Kidney capillary endothelial cell (primary cell): Measurements from ENCODE around the gene SERINC5.
"Not testable (repeated sequence)": the region's sequence is repeated elsewhere in the genome, so short reads cannot be mapped to it uniquely, and the experiment has no call there.

Experiments
- DNase-seq: peaks from one replicate; pipeline ENCODE4 v3.0.0-alpha.2; 2018; ENCODE audit warnings: low spot score

The SERINC5 gene

DNA sequence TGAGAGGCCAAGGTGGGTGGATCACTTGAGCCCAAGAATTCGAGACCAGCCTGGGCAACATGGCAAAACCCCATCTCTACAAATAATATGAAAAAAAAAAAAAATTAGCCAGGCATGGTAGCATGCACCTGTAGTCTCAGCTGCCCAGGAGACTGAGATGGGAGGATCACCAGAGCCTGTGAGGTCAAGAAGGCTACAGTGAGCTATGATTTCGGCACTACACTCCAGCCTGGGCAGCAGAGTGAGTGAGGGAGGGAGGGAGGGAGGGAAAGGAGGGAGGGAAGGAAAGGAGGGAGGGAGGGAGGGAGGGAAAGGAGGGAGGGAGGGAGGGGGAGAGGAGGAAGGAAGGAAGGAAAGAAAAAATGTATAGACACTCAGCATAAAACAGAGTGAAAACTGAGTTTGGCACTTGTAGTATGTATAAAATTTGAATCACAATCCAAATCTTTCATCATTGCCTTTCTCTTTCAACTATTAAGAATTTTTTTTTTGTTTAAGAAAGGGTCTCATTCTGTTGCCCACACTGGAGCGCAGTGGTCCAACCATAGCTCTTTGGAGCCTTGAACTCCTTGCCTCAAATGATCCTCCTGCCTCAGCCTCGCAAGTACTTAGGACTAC is 27.8 kb downstream of the SERINC5 start:
- DNase-seq = no peak

DNA sequence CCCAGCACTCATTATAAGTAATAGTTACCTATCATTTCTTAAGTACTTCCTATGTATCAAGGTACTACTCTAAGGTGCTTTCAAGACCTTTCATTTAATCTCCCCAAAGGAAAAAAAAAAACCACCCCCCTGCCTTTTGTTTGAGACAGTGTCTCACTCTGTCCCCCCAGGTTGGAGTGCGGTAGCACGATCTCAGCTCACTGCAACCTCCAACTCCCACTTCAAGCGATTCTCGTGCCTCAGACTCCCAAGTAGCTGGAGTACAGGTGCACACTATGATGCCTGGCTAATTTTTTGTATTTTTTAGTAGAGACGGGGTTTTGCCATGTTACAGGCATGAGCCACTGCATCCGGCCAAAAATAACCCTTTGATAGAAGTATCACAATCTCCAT is 29.9 kb downstream of the SERINC5 start:
- DNase-seq = no peak

- DNase-seq = no peak
These were observed 30.5 kb downstream of the SERINC5 start for GRCh38 chr5:80225189-80225933.

- DNase-seq = no peak
These were observed 32.3 kb downstream of the SERINC5 start for GRCh38 chr5:80223561-80223960.

DNA sequence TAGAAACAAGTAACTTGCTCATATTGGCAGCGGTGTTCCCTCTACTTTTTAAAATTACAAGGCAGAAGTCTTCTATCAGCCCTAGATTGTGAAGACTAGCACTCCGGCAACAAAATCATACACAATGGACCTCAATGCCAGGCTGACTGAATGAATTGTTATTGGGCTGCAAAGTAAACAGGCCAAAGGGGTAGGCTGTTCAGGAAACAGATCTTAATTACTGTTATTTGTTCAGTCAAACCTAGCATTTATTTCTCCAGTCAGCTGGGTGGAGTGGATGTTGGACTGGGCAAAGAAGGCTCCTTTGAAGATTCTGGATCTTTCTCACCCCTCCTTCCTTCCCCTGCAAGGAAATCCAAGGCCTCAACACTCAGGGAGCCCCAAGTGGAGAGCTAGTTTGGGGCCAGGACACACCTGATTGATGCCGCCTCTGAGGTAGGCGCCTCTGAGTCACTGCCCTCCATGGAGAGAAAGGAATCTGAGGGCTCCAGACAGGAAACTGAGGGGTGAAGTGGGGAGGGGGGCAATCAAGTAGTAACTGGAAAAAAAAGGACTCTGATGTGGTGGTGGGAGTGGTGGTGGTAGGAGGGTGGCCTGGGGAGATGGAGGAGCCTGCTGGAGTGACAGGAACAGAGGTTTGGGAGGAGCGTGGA is 35.5 kb downstream of the SERINC5 start:
- no peak for DNase-seq

- DNase-seq = no peak
These were observed 36.5 kb downstream of the SERINC5 start for GRCh38 chr5:80219391-80219790.

- DNase-seq = no peak
These were observed 38.2 kb downstream of the SERINC5 start for GRCh38 chr5:80217667-80218066.

- no peak for DNase-seq
These were observed 38.9 kb downstream of the SERINC5 start for GRCh38 chr5:80216753-80217596.

DNA sequence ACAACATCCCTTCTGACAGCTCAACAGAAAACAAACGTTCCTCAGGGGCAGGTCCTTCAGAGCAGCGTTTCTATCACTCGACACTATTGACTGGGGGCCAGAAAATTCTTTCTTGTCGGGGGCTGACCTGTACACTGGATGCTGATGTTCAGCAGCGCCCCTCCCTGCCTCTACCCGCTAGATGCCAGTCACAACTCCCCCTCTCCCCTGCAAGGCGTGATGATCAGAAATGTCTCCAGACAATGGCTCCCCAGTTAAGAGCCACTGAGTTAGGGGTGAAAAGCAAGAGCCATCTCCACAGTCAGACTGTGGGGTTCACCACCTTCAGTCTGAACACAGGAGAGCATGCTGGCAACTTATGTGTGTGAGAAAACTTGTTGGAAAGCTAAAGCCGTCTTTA is 39.8 kb downstream of the SERINC5 start:
- DNase-seq = no peak

DNA sequence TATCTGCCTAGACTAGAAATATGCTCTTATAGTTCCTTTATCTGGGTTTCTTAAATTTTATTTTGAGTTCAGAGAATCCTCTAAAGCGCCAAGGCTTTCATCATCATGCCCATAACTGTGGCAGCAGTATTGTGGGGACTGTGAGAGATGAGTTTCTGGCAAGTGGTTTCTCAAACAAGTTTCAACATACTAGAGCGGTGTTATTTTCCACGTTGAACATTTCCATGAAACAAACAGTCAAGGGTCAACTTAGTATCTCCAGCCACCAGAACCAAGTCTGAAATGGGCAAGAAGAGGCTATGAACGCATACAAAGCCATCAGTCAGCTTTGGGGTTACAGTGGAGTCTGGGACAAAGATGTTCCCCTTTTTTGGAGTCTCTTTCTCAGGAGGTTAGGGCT is 40.3 kb downstream of the SERINC5 start:
- no peak for DNase-seq

- no peak for DNase-seq
These were observed 42.4 kb downstream of the SERINC5 start for GRCh38 chr5:80213466-80213865.

DNA sequence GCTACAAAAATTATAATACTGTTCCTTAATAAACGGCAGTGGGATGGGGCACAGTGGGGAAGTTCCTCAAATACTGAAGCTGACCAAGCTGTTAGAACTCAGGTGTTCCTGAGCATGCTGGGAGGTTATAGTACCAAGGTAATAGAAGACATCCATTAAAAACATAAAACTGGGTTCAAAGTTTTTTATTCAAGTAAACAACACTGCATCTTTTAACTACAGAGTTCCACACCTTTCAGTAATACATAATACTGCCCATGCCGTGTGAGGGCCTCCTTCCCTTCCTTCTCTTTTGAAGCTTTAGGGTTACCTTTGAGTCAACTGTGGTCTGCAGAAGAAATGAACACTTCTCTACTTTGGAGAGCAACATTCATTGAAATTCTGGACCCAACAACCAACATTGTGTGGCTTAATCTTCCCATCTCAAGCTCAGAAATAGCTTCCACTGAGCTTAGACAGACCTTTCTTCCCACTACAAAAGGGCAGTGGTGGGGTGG is 43.6 kb downstream of the SERINC5 start:
- DNase-seq = no peak

DNA sequence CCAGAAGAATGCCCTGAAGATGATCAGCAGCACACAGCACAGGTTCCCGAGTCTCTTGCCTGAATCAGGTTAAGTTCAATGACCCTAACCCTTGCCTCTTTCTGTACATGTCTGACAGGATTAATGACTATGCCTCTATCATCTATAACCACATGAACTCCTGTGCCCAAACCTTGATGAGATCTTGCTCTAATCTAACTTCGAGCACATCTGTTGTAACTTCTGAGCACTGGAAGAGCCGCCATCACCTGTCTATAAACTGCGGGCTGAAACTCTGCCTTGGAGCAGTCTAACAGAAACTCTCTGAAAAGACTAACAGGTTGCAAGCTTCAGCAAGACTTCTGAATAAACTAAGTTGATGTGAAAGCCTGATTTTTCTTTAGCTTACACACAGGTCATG is 44.5 kb downstream of the SERINC5 start:
- no peak for DNase-seq

- no peak for DNase-seq
These were observed 45.8 kb downstream of the SERINC5 start for GRCh38 chr5:80210014-80210413.

DNA sequence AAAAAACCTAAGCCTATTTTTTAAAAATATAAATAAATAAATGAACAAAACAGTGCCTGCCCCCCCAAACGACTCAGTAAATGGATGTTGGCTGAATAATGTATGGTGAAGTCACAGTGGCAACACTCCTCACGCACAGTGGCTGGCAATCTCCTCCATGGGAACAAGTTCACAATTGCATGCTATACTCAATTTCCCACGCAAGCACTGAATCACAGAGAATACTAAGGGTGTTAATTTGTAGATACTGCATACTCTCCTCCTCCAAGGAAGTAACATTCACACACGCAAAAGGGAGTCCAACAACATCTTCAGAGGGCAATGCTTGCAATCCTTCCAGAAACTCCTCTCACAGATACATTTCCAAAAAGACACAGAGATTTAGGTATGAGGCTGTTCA is 47.5 kb downstream of the SERINC5 start:
- DNase-seq = no peak

DNA sequence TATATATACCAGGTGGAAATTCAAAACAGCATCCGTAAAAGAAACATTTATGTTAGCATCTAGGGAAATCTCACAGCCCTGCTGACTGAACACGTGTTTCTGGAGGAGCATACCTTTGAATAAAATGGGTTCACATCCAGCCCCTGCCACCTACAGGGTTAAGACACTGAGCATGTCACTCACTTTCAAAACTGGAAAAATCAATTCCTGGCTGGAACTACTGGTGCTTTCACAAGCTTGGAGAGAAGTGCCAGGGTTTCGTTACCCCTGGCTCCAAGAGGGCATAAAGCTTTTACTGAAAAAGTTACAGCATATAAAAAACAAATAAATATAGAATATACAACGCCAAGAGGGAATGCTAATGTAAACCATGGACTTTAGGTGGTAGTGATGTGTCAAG is 48.0 kb downstream of the SERINC5 start:
- DNase-seq = no peak

GRCh38 chr5:80206282-80206681 is 49.6 kb downstream of the SERINC5 start:
- no peak for DNase-seq

- DNase-seq = no peak
These were observed 50.0 kb downstream of the SERINC5 start for GRCh38 chr5:80205846-80206245.

GRCh38 chr5:80204808-80205614 is 50.8 kb downstream of the SERINC5 start:
- DNase-seq = no peak

DNA sequence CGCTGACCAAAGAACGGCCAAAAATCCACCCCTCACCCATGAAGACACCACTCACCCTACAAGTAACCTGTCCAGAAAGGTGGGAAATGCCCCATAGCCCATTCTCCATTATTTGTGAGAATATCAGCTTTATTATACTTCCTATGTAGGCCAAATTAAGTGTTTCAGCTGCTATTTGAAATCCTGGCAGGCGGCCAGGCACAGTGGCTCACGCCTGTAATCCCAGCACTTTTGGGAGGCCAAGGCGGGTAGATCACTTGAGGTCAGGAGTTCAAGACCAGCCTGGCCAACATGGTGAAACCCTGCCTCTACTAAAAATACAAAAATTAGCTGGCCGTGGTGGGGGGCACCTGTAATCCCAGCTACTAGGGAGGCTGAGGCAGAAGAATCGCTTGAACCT is 54.1 kb downstream of the SERINC5 start:
- DNase-seq = not testable (repeated sequence)

DNA sequence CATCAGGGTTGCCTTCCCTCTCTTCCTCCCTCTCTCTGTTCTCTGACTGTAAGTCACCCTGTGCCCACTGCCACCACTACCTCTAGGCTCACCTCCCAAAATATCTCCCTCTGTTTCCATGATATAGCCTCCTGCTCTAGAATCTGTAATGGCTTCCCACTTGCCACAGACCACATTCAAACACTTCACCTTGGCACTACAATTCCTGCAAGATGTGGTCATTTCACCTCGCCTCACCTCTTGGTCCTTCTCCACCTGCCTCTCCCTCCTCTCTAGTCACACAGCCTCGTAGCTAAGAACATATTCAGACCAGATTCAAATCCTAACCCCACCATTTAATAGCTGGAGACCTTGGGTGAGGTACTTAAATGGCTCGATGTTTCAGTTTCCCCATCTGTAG is 56.9 kb downstream of the SERINC5 start:
- DNase-seq = no peak
